ENCODE results near the gene FTO.

DNA sequence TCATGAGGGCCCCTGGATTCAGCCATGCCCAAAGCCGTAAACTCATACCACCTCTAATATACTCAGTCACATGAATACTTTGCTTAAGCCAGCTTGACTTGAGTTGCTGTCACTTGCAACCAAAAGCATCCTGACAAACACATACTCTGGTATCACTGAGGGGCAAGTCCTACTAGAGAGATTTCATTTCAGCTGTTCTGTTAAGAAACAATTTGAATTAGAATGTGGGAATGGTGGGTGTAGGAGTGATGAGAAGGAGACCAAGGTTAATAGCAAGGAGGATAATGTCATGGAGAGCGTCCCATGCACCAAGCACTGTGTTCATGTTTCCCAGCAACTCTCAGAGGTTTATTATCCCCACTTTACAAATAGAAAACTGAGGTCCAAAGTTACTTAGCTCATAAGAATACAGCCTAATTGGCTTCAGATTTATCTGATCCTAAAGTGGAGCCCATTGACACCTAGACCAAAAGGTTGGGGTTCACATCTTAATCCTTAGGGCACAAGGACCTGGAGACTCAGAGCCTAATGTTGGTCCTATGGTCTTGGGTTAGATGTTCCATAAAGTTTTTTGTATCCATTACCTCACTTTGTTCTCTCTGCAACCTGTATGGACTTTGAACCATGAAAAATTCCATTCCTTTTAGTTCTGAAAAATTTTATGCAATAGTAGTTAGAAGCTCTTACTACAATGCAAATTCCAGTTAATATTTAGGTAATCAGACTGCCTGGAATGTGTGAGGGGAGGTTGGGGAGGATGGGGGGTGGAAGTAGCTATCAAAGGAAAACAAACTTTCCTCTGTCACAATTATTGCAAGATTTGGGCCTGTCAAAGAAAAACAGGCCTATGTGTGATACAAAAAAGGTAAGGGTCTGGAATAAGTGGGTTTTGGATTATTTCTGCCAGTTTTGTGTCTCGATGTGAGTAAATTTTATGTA, 476.7 kb downstream of the FTO start:
- TF ChIP-seq, protein P1, sequence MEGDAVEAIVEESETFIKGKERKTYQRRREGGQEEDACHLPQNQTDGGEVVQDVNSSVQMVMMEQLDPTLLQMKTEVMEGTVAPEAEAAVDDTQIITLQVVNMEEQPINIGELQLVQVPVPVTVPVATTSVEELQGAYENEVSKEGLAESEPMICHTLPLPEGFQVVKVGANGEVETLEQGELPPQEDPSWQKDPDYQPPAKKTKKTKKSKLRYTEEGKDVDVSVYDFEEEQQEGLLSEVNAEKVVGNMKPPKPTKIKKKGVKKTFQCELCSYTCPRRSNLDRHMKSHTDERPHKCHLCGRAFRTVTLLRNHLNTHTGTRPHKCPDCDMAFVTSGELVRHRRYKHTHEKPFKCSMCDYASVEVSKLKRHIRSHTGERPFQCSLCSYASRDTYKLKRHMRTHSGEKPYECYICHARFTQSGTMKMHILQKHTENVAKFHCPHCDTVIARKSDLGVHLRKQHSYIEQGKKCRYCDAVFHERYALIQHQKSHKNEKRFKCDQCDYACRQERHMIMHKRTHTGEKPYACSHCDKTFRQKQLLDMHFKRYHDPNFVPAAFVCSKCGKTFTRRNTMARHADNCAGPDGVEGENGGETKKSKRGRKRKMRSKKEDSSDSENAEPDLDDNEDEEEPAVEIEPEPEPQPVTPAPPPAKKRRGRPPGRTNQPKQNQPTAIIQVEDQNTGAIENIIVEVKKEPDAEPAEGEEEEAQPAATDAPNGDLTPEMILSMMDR (conservative IDR thresholded peaks at IDR 0.05), result no peak
- TF ChIP-seq ZFX (IDR thresholded peaks at IDR 0.05), result no peak
